IPS DF 19.7 (cell line): Measurements from ENCODE around the gene TMEM247.

Experiments
- DNase-seq: peaks from one replicate; pipeline ENCODE4 v3.0.0-alpha.2; 2013; ENCODE audit warnings: low read depth, low spot score

The TMEM247 gene

DNA sequence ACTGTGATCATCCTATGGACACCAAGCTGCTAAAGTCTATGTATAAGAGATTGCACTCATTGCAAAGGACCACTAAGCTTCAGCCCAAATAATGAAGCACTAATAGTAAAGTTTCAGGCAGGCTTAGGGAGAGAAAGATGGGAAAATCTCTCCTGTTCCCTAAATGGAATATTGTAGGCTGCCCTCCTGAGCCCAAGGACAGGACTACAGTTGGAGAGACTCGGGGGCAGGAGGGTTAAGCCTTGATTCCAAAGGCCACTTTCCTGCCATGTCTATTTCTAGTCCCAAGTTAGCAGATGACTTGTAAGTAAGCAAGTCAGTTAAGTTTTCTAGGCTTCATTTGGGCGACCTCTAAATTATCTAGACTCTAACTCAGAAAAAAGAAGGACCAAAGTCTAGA lies 9.0 kb downstream of the TMEM247 start:
- DNase-seq, result no peak

DNA sequence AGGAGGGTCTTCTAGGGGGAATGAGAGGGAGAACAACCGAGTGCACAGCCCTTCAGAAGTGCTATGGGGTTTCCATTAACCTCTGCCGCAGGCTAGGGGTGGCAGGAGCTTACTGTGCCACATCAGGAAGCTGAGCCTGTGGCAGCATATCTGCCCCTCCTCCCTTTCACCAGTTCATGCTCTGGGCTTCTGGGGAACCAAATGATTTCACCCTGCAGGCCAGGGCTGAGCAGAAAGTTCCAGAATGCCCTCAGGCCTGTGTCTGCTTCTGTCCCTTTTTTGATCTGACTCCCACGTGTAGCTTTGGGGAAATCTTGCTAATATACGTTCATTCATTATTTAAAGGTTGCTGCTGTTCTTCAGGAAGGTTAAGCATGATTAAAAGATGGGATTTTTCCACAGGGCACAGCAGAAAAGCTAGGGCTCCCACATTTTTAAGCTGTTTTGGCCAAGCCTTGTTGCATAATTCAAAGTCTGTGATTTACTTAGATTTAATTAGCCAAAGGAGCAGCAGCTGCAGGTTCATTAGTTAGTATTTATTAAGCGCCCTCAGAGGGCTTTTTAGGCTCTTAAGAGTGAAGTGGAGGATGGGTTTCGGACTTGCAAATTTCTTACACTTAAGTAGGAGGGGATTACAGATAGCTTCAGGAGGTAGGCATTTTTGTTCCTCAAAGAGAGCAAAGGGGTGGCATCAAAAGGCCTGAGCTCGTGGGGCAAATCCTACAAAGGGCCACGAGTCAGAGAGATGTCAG lies 10.2 kb downstream of the TMEM247 start:
- DNase-seq, result no peak

DNA sequence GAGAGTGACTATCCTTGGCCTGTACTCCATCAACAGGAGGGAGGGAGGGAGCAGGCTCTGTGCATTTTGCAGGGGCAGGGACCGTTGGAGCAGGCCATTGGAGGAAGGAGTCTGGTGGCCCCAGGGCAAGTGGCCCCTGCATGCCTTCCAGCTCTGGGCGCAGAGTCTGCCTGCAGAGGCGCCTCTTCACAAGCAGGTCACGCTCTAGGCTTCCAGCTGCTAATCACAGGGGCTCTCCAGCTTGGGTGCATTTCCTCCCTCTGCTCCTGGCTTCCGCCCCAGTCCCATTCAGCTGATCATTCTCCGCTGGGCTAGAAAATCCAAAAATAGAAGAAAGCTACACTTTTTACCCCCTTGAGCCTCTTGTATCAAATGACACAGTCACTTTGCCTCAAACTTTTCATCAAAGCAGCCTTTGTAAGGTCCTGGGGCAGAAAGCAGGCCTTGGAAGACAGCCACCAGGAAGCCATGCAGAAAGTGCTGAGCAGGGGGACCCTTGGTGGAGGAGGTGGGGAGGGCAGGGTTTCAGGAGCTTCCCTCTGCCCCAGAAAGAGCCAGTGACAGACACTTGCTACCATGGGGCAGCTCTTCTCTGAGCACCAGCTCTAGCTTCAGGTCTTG lies 11.3 kb downstream of the TMEM247 start:
- DNase-seq, result no peak

DNA sequence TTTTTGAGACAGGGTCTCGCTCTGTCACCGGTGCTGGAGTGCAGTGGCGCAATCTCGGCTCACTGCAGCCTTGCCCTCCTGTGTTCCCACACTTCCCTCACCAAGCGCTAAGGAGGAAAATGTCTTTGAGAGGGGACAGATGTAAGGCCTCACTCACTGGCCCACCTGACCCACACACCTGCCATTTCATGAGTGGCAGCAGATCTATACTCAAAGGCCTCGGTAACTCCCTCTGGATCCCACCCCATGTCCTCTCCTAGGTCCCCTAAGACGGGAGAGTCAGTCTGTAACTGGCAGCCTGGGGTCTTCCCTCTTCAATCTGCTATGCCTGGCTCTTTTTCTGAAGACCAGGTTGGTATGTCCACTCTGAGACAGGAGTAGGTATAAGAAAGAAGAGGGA lies 12.9 kb downstream of the TMEM247 start:
- no peak for DNase-seq

DNA sequence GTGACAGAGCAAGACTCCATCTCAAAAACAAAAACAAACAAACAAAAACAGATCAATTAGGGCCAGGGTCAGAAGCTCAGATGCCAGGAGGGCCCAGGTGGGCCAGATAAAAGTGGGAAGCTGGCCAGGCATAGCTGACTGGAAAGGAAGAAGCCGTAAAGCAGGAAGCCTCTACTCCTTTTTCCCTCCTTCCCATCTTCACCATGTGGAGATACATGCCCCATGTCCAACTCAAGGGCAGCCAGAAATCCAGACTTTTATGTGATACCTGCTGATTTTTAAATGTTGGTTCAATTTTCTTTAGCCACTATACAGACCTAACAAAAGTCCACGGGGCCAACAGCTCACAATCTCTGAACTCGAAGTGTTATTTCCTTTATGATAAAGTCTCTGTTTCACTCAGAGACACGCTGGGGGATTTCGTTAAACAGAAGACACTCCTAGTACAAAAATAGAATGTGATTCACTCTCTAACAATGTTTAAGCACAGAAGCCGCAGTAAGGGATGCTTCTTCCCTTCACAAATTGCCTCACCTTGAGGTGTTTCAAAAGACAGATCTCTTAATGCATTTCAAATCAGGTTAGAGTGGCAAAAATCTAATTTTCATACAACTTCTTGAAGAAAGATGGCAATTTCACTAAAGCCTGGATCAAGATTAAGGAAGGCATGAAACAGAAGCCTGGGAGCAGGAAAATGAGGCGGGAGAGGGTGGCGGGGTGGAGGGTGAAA lies 14.0 kb downstream of the TMEM247 start:
- DNase-seq, result no peak

DNA sequence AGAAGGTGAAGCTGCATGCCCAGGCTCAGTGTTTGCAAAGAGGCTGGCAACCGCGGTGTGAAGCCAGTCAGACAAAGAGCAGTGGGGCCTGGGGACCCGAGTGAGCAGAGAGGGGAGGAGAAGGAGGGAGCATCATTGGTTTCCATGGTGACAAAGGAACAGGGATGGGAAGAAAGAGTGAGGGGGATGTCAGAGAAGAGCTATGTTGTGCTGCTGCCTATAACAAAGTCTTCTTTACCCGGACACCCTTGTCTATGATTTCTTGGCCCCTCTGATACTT lies 14.5 kb downstream of the TMEM247 start:
- no peak for DNase-seq

DNA sequence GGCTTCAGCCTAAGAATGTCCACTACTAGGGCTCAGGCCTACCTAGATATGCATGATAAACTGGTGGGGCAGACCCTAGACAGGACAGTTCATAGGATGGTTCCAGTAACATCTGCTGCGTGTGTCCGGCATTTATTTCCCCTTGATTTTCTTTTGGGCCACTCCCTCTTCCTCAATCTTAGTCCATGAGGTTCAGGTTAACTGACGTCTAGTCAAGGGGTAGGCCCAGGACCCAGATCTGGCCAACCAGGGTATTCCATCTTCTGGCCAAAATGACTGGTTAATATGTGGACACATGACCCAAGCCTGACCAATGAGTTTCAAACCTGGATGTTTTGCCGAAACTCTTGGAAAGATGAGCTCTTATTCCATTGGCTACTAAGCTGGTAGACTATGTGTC lies 15.2 kb downstream of the TMEM247 start:
- no peak for DNase-seq

DNA sequence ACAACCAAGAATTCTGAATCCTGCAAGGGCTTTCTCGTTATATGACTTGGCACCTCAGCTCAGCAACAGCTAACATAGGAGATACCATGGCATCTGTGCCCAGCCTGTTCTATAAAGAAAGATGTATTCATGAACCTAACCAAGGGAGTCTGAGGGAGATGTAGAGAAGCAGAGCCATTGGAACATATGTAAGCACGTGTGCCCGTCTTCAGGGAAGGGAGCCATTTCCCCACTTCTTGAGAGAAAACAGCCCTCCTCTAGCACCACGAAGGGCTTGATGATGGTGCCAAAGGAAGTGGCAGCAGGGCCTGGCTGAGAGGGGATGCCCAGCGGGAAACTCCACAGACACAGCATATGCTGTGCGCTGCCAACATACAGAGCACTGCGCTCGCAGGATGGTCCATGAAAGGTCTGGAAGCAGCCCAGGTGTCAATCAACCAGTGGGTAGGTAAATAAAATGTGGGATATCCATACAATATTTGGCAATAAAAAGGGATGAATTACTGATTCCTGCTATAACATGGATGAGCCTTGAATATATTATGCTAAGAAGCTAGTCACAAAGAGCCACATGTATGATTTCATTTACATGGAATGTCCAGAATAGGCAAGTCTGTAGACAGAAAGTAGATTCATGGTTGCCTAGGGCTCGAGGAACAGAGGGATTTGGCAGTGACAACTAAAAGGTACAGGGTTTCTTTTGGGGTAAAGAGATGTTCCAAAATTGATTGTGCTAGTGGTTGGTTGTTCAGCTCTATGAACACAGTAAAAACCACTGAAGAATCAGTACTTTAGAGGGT lies 16.1 kb downstream of the TMEM247 start:
- no peak for DNase-seq

DNA sequence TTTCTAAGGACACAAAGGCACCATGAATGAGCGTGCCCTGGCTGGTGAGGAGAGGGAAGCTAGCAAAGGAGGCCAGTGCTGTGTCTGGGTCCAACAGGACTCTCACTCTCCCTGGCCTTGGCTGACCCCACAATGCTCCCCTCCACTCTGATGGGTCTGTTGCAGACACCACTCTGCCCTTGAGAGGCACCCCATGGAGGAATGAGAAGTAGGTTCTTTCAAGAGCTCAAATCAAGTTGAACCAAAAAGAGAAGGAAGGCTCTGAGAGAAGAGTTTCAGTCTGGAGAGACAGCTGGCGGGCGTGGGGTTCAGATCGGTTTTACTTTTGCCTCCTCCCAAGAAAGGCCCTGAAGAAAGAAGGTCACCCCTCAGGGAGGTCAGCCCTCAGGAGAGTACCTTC lies 18.4 kb downstream of the TMEM247 start:
- no peak for DNase-seq

DNA sequence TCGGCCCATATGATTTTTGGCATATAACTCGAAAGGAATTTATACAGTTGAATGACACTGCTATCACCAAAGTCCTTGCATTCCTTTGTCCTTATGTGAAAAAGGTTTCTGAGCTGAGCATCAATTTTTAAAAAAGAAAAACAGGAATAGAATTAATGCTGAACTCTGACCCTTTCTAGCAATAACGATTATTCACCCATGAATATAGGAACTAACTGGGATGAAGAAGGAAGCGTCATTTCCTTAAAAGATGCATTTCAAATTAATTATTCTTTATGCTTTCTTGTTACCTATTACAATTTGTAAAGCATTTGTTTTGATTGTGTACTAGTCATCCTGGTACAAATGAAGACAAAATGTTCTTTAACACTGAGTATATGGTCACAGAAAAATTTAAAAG lies 19.3 kb downstream of the TMEM247 start:
- no peak for DNase-seq

DNA sequence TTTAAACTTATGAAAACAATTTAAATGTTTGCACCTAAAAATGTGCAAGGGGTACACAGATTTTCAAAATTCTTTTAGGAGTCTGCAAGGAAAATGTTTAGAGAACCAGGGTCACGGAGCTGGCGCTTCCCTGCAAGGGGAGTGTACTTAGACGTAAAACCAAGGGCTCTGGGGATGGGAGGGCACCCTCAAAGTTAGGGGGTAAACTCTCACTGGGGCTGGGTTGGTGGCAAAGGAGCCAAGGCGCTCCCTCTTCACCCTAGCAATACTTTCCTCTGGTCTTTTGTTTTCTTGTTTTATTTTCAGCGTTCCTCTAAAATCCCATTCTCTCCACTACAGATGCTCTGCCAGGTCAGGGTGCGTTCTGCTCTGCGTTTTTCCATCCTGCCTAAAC lies 20.0 kb downstream of the TMEM247 start:
- no peak for DNase-seq

DNA sequence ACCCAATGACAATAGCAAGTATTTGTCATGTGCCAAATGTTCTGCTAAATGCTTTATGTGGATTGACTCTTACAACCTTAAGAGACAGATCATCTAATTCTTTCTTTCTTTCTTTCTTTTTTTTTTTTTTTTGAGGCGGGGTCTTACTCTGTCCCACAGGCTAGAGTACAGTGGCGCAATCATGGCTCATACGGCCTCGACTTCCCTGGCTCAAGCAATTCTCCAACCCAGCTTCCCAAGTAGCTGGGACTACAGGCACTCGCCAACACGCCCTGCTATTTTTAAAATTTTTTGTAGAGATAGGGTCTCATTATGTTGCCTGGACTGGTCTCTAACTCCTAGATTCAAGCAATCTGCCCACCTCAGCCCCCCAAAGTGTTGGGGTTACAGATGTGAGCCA lies 21.4 kb downstream of the TMEM247 start:
- DNase-seq, result no peak

DNA sequence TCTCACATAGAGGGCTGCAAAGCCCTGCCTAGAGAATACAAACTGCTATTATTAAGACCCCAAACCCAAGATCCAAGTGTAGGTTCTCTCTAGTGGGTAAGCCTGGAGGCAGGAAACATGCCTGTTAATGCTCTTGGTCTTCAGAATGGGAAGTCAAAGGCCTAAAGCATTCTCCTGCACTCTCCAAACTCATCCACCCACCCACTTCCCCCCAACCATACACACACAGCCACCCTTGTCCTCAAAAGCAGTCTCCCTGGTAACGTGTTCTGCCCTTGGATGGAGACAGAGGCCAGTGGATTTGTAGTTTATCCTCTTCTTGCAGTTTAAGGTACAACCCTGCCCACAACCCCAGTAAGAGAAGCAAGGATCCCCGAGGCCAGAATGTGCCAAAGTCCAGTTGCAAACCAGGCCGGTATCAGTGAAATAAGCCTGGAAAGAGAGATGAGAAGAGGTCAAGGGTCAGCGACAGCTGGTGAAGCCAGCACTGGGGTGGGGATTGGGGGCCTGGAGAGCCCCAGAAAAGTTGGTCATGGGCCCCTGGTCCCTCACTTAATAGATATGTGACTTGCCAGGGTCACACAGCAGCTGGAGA lies 23.0 kb downstream of the TMEM247 start:
- no peak for DNase-seq

DNA sequence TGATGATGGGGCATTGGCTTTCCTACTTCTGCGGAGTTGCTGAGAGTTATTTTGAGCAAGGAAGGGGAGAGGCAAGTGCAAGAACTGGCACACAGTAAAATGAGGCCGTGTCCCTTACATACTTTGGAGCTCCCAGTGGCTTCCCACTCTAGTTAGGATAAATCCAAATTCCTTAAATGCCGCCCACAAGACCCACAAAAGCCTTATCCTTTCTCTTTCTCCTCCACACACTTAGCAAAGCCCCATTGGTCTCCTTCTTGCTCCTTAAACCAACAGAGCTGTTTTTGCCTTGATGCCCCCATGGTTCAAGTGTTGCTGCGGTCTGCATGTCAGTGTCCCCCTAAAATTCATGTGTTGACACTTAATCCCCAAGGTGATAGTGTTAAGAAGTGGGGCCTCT lies 24.3 kb downstream of the TMEM247 start:
- DNase-seq, result no peak

DNA sequence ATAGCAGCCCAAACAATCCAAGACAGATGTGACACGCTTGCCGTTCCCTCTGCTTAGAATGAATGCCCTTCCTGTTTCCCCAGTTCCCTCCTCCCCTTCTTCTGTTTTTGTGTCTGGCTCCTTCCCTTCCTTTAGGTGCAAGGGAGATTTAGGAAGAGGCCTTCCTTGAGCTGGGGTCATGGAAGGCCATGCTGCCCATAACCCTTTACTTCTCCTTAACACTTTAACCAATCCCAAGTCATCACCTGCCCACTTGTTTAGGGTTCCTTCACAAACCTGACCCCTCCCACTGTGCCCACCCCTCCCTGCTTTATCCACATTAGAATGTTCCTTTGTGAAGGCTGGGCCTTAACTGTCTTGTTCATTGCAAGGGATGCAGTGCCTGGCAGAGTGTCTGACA lies 24.9 kb downstream of the TMEM247 start:
- no peak for DNase-seq

DNA sequence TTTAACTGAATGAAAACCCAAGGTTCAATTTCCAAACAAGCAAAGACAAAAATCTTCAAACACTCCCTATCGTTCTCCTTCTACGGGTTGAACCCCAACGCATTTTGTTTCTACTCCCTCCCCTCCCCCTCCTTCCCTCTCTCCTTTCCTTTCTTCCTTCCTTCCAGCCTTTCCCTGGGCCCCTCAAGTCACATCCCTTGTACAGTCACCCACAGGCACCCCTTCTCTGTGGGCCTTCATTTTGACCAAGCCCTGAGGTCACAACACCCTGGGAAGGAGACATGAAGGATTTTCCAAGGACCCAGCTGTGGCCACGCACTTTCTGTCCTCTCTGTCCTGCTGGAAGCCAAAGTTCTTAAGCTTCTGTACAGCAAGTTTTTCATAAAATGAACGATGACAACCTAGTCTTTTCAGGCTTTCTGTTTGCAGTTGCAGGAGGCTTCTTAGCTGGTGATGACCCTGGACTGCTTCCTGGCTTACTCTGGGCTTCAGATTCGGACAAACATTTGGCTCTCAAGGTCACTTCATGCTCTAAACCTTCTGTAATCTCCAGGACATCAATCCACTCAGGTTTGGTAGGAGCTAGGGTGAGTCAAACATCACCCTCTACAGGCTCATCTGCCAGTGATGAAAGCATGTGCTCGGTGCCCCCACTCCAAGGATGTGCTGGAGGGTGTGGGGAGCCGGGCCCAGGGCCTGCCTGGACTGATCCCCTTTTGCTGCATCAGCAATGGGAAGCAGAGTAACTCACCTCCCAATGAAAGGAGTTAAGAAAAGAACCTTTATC lies 25.5 kb downstream of the TMEM247 start:
- no peak for DNase-seq

DNA sequence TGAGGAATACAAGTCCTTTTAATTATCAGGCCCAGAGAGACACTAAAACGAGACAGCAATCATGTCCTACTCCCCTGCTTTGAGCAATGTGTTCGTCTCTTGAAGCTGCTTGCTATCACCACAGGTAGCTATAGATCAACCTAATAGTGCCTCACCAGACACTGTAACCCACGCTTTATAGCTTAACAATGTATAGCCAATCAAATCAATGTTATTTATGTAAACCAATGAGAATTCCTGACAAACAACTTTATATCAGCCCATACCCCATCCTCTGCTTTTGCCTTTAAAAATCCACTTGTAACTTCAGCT lies 26.1 kb downstream of the TMEM247 start:
- DNase-seq, result no peak

DNA sequence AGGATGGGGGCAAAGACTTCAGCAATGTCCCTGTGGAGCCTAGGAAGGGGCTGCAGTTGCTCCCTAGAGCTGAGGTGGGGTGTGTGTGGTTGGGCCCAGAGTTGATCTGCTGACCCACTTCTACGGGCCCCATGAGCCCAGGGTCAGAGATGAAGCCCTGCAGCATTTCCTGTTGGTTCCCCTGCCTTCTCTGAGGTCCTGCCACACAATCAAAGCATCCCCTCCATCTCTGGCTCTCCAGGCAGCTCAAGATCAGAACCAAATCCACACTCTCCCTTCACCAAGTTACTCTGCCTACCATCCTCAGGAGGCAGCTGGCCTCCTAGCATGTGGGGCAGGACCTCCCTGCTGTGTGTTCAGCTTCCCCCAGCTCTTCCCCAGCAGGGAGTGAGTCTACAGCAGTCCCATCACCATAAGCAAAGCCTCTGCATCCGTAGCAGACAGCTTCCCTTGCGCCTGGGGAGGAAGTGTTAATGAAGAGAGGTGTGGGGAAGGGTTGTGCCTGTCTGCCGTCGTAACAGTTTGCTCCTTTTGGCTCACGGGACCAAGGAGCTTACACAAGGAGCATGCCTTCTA lies 26.9 kb downstream of the TMEM247 start:
- DNase-seq, result no peak

DNA sequence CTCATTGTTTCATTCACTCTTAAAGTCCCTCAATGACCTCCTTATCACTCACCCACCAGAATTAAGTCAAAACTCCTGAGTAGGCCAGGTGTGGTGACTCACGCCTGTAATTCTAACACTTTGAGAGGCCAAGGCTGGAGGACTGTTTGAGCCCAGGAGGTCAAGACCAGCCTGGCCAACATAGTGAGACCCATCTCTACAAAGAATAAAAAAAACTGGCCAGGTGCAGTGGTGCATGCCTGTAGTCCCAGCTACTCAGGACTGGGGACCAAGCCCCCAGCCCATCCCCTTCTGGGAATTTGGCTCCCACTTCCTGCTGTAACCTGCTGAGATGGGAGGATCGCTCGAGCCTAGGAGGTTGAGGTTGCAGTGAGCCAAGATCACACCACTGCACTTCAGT lies 28.9 kb downstream of the TMEM247 start:
- DNase-seq, result no peak

DNA sequence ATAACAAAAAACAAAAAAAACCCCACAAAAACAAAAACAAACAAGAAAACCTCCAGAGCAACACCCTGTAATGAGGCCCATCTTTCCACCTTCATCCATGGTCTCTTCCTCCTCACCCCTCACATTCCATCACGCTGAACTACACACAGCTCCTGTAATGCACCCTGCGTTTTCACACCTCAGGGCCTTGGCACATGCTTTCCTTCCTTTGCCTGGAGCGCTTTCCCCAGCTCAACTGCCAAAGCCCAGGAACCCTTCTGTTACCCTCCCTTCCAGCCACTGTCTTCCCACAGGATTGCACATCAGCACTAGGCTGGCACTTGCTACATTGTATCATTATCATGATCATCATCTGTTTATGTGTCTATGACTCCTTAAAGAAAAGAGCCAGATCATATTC lies 29.4 kb downstream of the TMEM247 start:
- no peak for DNase-seq

DNA sequence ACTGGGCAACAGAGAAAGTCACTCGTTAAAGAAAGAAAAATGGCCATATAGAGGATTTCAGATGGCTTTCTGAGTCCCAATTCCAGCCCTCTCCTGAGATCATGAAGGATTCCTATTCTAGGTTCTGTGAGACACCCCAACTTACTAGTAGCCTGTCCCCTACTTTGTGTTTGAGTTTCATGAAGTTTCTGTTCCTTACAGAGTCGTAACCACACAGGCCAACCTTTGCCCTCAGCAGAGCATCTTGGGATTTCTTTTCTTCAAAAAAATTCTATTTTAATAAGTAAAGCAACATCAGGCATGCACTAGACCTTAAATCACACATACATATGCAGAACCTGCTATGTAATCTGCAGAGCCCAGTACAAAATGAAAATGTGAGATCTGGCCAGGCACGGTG lies 30.4 kb downstream of the TMEM247 start:
- no peak for DNase-seq
